NCI-H187 (cell line): ENCODE measurements around the gene TLL2.

Source experiments
- DNase-seq, 2 experiments: peaks; one replicate each; lab custom pipeline; 2025; lab: John Stamatoyannopoulos, UW

TLL2 gene

GRCh38 chr10:96463562-96463961, 50.2 kb downstream of the TLL2 start:
- no peak for DNase-seq

GRCh38 chr10:96462606-96463151, 51.0 kb downstream of the TLL2 start:
- no peak for DNase-seq

- DNase-seq: no peak
These were observed 53.4 kb downstream of the TLL2 start for GRCh38 chr10:96460316-96460715.

- DNase-seq: no peak
These were observed 56.4 kb downstream of the TLL2 start for GRCh38 chr10:96457341-96457740.

GRCh38 chr10:96456296-96456840, 57.4 kb downstream of the TLL2 start:
- no peak for DNase-seq

- no peak for DNase-seq
These were observed 59.7 kb downstream of the TLL2 start for GRCh38 chr10:96453856-96454583.

GRCh38 chr10:96452494-96453153, 61.1 kb downstream of the TLL2 start:
- no peak for DNase-seq

GRCh38 chr10:96450529-96451207, 63.1 kb downstream of the TLL2 start:
- DNase-seq: no peak

- DNase-seq: no peak
These were observed 65.2 kb downstream of the TLL2 start for GRCh38 chr10:96448558-96448957.

- no peak for DNase-seq
These were observed 65.7 kb downstream of the TLL2 start for GRCh38 chr10:96448021-96448457.

GRCh38 chr10:96446966-96447596, 66.6 kb downstream of the TLL2 start:
- no peak for DNase-seq

GRCh38 chr10:96441987-96442643, 71.6 kb downstream of the TLL2 start:
- no peak for DNase-seq

- DNase-seq: no peak
These were observed 72.3 kb downstream of the TLL2 start for GRCh38 chr10:96441322-96441885.

- no peak for DNase-seq
These were observed 73.1 kb downstream of the TLL2 start for GRCh38 chr10:96440361-96441292.

- no peak for DNase-seq
These were observed 74.0 kb downstream of the TLL2 start for GRCh38 chr10:96439725-96440124.

- DNase-seq: no peak
These were observed 77.7 kb downstream of the TLL2 start for GRCh38 chr10:96436035-96436434.

- no peak for DNase-seq
These were observed 82.3 kb downstream of the TLL2 start for GRCh38 chr10:96431211-96431970.

- DNase-seq: no peak
These were observed 86.4 kb downstream of the TLL2 start for GRCh38 chr10:96427291-96427690.

- DNase-seq: no peak
These were observed 91.2 kb downstream of the TLL2 start for GRCh38 chr10:96422525-96422924.
